K562 (cell line): ENCODE measurements around the gene VMP1. TPM values are rescaled to one million over a fixed set of nuclear protein-coding genes. Genes with fewer than 3 reads are reported as not detected.

ENCODE experiments used
- ATAC-seq: fragments of 200-7000 bp; cut with Tn5 transposase; 3 replicates; pipeline ENCODE4 v1.9.1; 2020; ENCODE audit warnings: moderate library complexity
- BruUV-seq: library from RNA; stranded (reverse); fragments of 400-500 nt; replicated peaks from 2 replicates; lab custom pipeline; 2021; lab: Mats Ljungman, UMichigan
- CTCF ChIA-PET: fragments of 300-600 bp; formaldehyde crosslinking; extraction: SDS; loops from one replicate; lab custom pipeline; 2021; ENCODE audit warnings: low intra/inter-chr PET ratio; lab: Yijun Ruan, JAX
- POLR2A ChIA-PET: fragments of 300-600, 350-650 bp; sonication (Branson Sonifier 250); formaldehyde crosslinking; extraction: SDS; loops from one replicate; lab custom pipeline; 2021; ENCODE audit warnings: antibody characterized with exemption, inconsistent platforms; lab: Yijun Ruan, JAX
- DNase-seq, 4 experiments: peaks; one replicate each; pipeline versions ENCODE4 v3.0.0 to v3.0.0-alpha.2; 2011 to 2018; ENCODE audit warnings: low spot score in 3 of 4, mixed read lengths in 3 of 4; ENCODE audit errors: extremely low read depth in 1 of 4
- FAIRE-seq: peaks from 2 replicates; lab custom pipeline; 2011; peaks lifted over from hg19 to GRCh38; lab: Jason Lieb, UNC
- H2AFZ ChIP-seq: 2 replicates; pipeline ENCODE4 v1.6.0; 2011; ENCODE audit warnings: low read depth, low read length, control low read depth, inconsistent platforms
- H3K27ac ChIP-seq: fragments of 200-600 bp; 3 replicates; pipeline ENCODE4 v1.8.0; 2011; ENCODE audit warnings: low read depth, mild to moderate bottlenecking, control low read depth, inconsistent platforms, low read length, moderate library complexity, mixed read lengths; ENCODE audit errors: extremely low read depth
- H3K27me3 ChIP-seq, 2 experiments: fragments of 300-600 bp in 1 of 2; 2 replicates in 1 of 2; 3 replicates in 1 of 2; pipeline versions ENCODE4 v1.6.0 to v1.8.0; 2011; ENCODE audit warnings: inconsistent platforms in 2 of 2, low read length in 2 of 2, mild to moderate bottlenecking in 1 of 2, mixed read lengths in 1 of 2, moderate library complexity in 1 of 2; ENCODE audit not compliant: control insufficient read depth in 2 of 2, insufficient read depth in 2 of 2
- H3K36me3 ChIP-seq: fragments of 300-600 bp; 3 replicates; pipeline ENCODE4 v1.8.0; 2011; ENCODE audit warnings: mild to moderate bottlenecking, low read length, inconsistent platforms; ENCODE audit not compliant: control insufficient read depth, insufficient read depth
- H3K4me1 ChIP-seq, 2 experiments: fragments of 200-600 bp in 1 of 2; replicated peaks in 1 of 2; 2 replicates in 1 of 2; 3 replicates in 1 of 2; pipeline versions ENCODE4 v1.5.1 to v1.8.0; 2011; ENCODE audit warnings: inconsistent platforms in 2 of 2, low read length in 2 of 2, mild to moderate bottlenecking in 1 of 2, mixed read lengths in 1 of 2, moderate library complexity in 1 of 2; ENCODE audit not compliant: control insufficient read depth in 2 of 2, insufficient read depth in 2 of 2
- H3K4me2 ChIP-seq: 2 replicates; pipeline ENCODE4 v1.6.1; 2011; ENCODE audit warnings: low read length, control low read depth, inconsistent platforms, mixed read lengths; ENCODE audit not compliant: insufficient read depth
- H3K4me3 ChIP-seq: fragments of 200-600 bp; sonication (generic), shearing (Covaris generic); 2 replicates; pipeline ENCODE4 v1.5.1; 2016; ENCODE audit warnings: control low read depth, inconsistent platforms
- H3K79me2 ChIP-seq: fragments of 200-600 bp; 3 replicates; pipeline ENCODE4 v1.8.0; 2011; ENCODE audit warnings: low read length, inconsistent platforms; ENCODE audit not compliant: control insufficient read depth, insufficient read depth
- H3K9ac ChIP-seq, 2 experiments: 2 replicates each; pipeline versions ENCODE4 v1.6.0 to v1.6.1; 2011; ENCODE audit warnings: low read depth in 2 of 2, low read length in 2 of 2, control low read depth in 1 of 2, inconsistent platforms in 1 of 2, mild to moderate bottlenecking in 1 of 2, mixed read lengths in 1 of 2; ENCODE audit not compliant: insufficient read depth in 1 of 2
- H3K9me1 ChIP-seq: one replicate; pipeline ENCODE4 v1.6.0; 2011; ENCODE audit warnings: inconsistent platforms, mild to moderate bottlenecking, low read length, moderate library complexity; ENCODE audit not compliant: control insufficient read depth, insufficient read depth
- H3K9me3 ChIP-seq: replicated peaks from 2 replicates; pipeline ENCODE4 v1.5.1; 2011; ENCODE audit warnings: low read depth, low read length, inconsistent platforms; ENCODE audit not compliant: control insufficient read depth, insufficient read depth
- H4K20me1 ChIP-seq: replicated peaks from 2 replicates; pipeline ENCODE4 v1.6.1; 2011; ENCODE audit warnings: low read length, inconsistent platforms, mixed read lengths; ENCODE audit not compliant: control insufficient read depth, insufficient read depth
- BMI1 ChIP-seq: fragments of 150-350 bp; IDR thresholded peaks from 2 replicates; pipeline ENCODE4 v1.6.1; 2014; ENCODE audit warnings: low read length
- ETV1 ChIP-seq: fragments of 450-650 bp; conservative IDR thresholded peaks from 2 replicates; pipeline ENCODE4 v1.6.1; 2016; ENCODE audit warnings: missing genetic modification characterization, control low read depth, low read depth, missing compliant biosample characterization
- HNRNPLL ChIP-seq: fragments of 200-400 bp; formaldehyde crosslinking; IDR thresholded peaks from 2 replicates; pipeline ENCODE4 v1.6.1; 2017; ENCODE audit warnings: low read length, low read depth, mild to moderate bottlenecking; ENCODE audit not compliant: poor library complexity, severe bottlenecking
- MEF2D ChIP-seq: conservative IDR thresholded peaks from 2 replicates; pipeline ENCODE4 v1.6.1; 2016; ENCODE audit warnings: low read depth, missing genetic modification characterization, missing compliant biosample characterization
- U2AF2 ChIP-seq: fragments of 200-400 bp; formaldehyde crosslinking; optimal IDR thresholded peaks from 2 replicates; pipeline ENCODE3; 2017; ENCODE audit warnings: low read depth, mild to moderate bottlenecking, low read length
- WGBS: fragments of 100-300 bp; shearing (Covaris generic); methylation state at CpG from one replicate; pipeline ENCODE4 v1.1.6; 2016; ENCODE audit warnings: low coverage, mixed read lengths; ENCODE audit not compliant: insufficient coverage; ENCODE audit errors: missing lambda C conversion rate; 5-methylcytosine and 5-hydroxymethylcytosine counted together
- in situ Hi-C: fragments of 300-500 bp; cut with MboI; formaldehyde crosslinking; loops from 4 replicates; pipeline ENCODE4 v1.15.0; 2018; ENCODE audit warnings: inconsistent platforms, mixed read lengths
- intact Hi-C: fragments of 100-400 bp; cut with micrococcal nuclease; formaldehyde crosslinking; loops from 2 replicates; pipeline ENCODE4 v1.14.2; 2022
- polyA plus RNA-seq, 8 experiments: library from polyadenylated mRNA; depleted of rRNA in 4 of 8; stranded (reverse) in 5 of 8; unstranded in 3 of 8; fragments of >200 nt; fragmentation: Nextera tagmentation in 2 of 8; fragmentation: Illumina TruSeq in 1 of 8; extraction: Ambion mirVana in 2 of 8; extraction: Trizol in 1 of 8; gene quantifications; 2 replicates each; pipeline versions ENCODE4 v1.2.1 to v1.2.3, GENCODE V29; 2011 to 2014; ENCODE audit warnings: inconsistent platforms in 1 of 8, missing spikeins in 1 of 8
- total RNA-seq, 7 experiments: library from RNA; depleted of rRNA in 6 of 7; stranded (reverse); fragments of >200 nt in 6 of 7; fragmentation: Illumina TruSeq in 2 of 7; extraction: Trizol in 2 of 7; gene quantifications; 2 replicates each; pipeline versions ENCODE4 v1.2.1 to v1.2.3, GENCODE V29; 2011 to 2021; ENCODE audit warnings: low replicate concordance in 1 of 7
- TF ChIP-seq, protein P1 (sequence below), 3 experiments: fragments of 200-800 bp in 1 of 3; fragments of 250-450 bp in 1 of 3; fragments of 450-650 bp in 1 of 3; sonication (Bioruptor Pico) in 1 of 3; sonication (Bioruptor generic) in 1 of 3; formaldehyde crosslinking in 1 of 3; IDR thresholded peaks; 2 replicates each; pipeline versions ENCODE4 v1.6.1 to v1.8.0; 2016 to 2022; ENCODE audit warnings: mild to moderate bottlenecking in 2 of 3, missing genetic modification characterization in 2 of 3, missing compliant biosample characterization in 1 of 3, moderate library complexity in 1 of 3
- TF ChIP-seq, protein P2 (sequence below): sonication (generic); formaldehyde crosslinking; IDR thresholded peaks from 2 replicates; pipeline ENCODE4 v1.8.0; 2022; ENCODE audit warnings: missing genetic modification reagents, mild to moderate bottlenecking, borderline replicate concordance

The VMP1 gene
- total and polyA plus RNA-seq, 9 of the 15 experiments (the other 6 are each of a cell fraction or from before 2014, with no cell fraction given) = 123 to 304 (median 151) TPM

DNA sequence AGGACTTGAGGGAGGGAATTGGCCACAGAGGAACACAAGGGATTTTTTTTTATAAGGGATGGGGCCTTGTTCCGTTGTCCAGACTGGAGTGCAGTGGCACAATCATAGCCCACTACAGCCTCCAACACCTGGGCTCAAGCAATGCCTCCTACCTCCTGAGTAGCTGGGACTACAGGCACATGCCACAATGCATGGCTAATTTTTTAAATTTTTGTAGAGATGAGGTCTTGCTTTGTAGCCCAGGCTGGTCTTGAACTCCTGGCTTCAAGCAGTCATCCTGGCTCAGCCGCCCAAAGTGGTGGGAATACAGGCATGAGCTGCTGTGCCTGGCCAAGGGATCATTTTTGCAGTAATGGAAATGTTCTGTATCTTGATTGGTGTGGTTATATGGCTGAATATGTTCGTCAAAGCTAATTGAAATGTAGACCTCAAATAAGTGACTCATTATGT lies 56.9 kb downstream of the VMP1 start:
- BruUV-seq = no TSS peak
- no peaks in the 10 kb centered on the region for H3K27me3 ChIP-seq
- H4K20me1 ChIP-seq = no peaks in the 10 kb centered on the region
- H3K9me3 ChIP-seq = no peaks in the 10 kb centered on the region
- POLR2A ChIA-PET = interaction anchor here (0.8 to 0.9 kb wide), 2 partner anchors 15 to 41 kb away, joined by 4 read pairs; no protein-coding TSS in a partner anchor
- no peak overlapping the region for H2AFZ ChIP-seq
- H3K79me2 ChIP-seq = 0 out of 3 replicates have a peak, but pooled peaks cover 3% of the 10 kb centered on the region
- 86% methylated on average over 3 of the region's 3 CpGs for WGBS
- no peak overlapping the region for H3K27ac ChIP-seq
- peaks cover 0 to 7% of the 10 kb centered on the region in 2 experiments; a peak in 2 of 5 replicates for H3K4me1 ChIP-seq
- in situ Hi-C loops = no loop called here
- H3K9ac ChIP-seq = no peak overlapping the region
- DNase-seq = no peak
- CTCF ChIA-PET = no interaction called here
- no peak overlapping the region for H3K4me2 ChIP-seq
- H3K4me3 ChIP-seq = no peak overlapping the region
- H3K36me3 ChIP-seq = peaks cover 23% of the 10 kb centered on the region
- H3K9me1 ChIP-seq = no peaks in the 10 kb centered on the region
- TF ChIP-seq MEF2D (tag) (no peak), U2AF2 (no peak), HNRNPLL (no peak), ETV1 (tag) (no peak), BMI1 (no peak)
- TF ChIP-seq, protein P1, sequence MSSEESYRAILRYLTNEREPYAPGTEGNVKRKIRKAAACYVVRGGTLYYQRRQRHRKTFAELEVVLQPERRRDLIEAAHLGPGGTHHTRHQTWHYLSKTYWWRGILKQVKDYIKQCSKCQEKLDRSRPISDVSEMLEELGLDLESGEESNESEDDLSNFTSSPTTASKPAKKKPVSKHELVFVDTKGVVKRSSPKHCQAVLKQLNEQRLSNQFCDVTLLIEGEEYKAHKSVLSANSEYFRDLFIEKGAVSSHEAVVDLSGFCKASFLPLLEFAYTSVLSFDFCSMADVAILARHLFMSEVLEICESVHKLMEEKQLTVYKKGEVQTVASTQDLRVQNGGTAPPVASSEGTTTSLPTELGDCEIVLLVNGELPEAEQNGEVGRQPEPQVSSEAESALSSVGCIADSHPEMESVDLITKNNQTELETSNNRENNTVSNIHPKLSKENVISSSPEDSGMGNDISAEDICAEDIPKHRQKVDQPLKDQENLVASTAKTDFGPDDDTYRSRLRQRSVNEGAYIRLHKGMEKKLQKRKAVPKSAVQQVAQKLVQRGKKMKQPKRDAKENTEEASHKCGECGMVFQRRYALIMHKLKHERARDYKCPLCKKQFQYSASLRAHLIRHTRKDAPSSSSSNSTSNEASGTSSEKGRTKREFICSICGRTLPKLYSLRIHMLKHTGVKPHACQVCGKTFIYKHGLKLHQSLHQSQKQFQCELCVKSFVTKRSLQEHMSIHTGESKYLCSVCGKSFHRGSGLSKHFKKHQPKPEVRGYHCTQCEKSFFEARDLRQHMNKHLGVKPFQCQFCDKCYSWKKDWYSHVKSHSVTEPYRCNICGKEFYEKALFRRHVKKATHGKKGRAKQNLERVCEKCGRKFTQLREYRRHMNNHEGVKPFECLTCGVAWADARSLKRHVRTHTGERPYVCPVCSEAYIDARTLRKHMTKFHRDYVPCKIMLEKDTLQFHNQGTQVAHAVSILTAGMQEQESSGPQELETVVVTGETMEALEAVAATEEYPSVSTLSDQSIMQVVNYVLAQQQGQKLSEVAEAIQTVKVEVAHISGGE (CRISPR knock-in tag; IDR thresholded peaks at IDR 0.05) = 0 out of 6 replicates have a peak, but pooled peaks of 1 of the 3 experiments have one; percentile 16
- TF ChIP-seq, protein P2, sequence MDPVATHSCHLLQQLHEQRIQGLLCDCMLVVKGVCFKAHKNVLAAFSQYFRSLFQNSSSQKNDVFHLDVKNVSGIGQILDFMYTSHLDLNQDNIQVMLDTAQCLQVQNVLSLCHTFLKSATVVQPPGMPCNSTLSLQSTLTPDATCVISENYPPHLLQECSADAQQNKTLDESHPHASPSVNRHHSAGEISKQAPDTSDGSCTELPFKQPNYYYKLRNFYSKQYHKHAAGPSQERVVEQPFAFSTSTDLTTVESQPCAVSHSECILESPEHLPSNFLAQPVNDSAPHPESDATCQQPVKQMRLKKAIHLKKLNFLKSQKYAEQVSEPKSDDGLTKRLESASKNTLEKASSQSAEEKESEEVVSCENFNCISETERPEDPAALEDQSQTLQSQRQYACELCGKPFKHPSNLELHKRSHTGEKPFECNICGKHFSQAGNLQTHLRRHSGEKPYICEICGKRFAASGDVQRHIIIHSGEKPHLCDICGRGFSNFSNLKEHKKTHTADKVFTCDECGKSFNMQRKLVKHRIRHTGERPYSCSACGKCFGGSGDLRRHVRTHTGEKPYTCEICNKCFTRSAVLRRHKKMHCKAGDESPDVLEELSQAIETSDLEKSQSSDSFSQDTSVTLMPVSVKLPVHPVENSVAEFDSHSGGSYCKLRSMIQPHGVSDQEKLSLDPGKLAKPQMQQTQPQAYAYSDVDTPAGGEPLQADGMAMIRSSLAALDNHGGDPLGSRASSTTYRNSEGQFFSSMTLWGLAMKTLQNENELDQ = no peak
- FAIRE-seq = no peak
- intact Hi-C loops = no loop called here
- ATAC-seq = no peak
